Tibial nerve (tissue), 4 donors: Measurements from ENCODE around the gene CARD11. TPM values are rescaled to one million over a fixed set of nuclear protein-coding genes. Genes with fewer than 3 reads are reported as not detected.
A peak's percentile ranks its signal among the peaks of the same experiment; 100 is the strongest.

Experiments
- DNase-seq, 2 donors: peaks; one replicate each; pipeline ENCODE4 v3.0.0-alpha.2; 2019; ENCODE audit warnings: low spot score in 2 of 2
- H3K27ac ChIP-seq, 4 donors: fragments of 200-600 bp; sonication (generic) in 3 of 4; one replicate each; pipeline ENCODE4 v1.5.1; 2017 to 2019; ENCODE audit warnings: mild to moderate bottlenecking in 1 of 4
- H3K27me3 ChIP-seq, 2 donors: fragments of 200-600 bp; sonication (generic) in 1 of 2; one replicate each; pipeline versions ENCODE4 v1.5.1 to v1.6.0; 2017 to 2019
- H3K36me3 ChIP-seq, 3 donors: fragments of 200-600 bp; sonication (generic); one replicate each; pipeline ENCODE4 v1.5.1; 2018 to 2019
- H3K4me1 ChIP-seq, 4 donors: fragments of 200-600 bp; sonication (generic) in 3 of 4; one replicate each; pipeline ENCODE4 v1.5.1; 2017 to 2019
- H3K4me3 ChIP-seq, 4 donors: fragments of 200-600 bp; sonication (generic) in 3 of 4; one replicate each; pipeline ENCODE4 v1.5.1; 2017 to 2019; ENCODE audit warnings: mild to moderate bottlenecking in 1 of 4, moderate library complexity in 1 of 4
- H3K9me3 ChIP-seq, 4 donors: fragments of 200-600 bp; sonication (generic) in 3 of 4; one replicate each; pipeline ENCODE4 v1.5.1; 2017 to 2019
- EP300 ChIP-seq, 2 donors: sonication (generic); formaldehyde crosslinking; IDR thresholded peaks; one replicate each; pipeline ENCODE4 v1.6.1; 2017; ENCODE audit warnings: antibody characterized with exemption in 2 of 2, mild to moderate bottlenecking in 1 of 2
- POLR2A ChIP-seq, 2 donors: fragments of 450-650 bp; IDR thresholded peaks; one replicate each; pipeline ENCODE4 v1.6.1; 2017; ENCODE audit warnings: antibody characterized with exemption in 2 of 2, mild to moderate bottlenecking in 2 of 2, moderate library complexity in 2 of 2
- WGBS, 2 donors: methylation state at CpG; one replicate each; pipeline ENCODE4 v1.1.5; 2018; 5-methylcytosine and 5-hydroxymethylcytosine counted together
- total RNA-seq, 4 donors: library from RNA; depleted of rRNA; stranded (reverse); fragments of >200 nt; gene quantifications; one replicate each; pipeline ENCODE4 v1.1.0, GENCODE V29; 2016
- TF ChIP-seq, protein P1 (sequence below), 5 experiments: fragments of 200-600 bp in 3 of 5; fragments of 450-650 bp in 2 of 5; sonication (generic) in 3 of 5; IDR thresholded peaks; one replicate each; pipeline ENCODE4 v1.5.1; 2016 to 2019; ENCODE audit warnings: antibody characterized with exemption in 5 of 5, mild to moderate bottlenecking in 3 of 5, moderate library complexity in 2 of 5

Gene CARD11
- total RNA-seq, 4 donors from 2014 or later: 2.0 to 4.8 (median 3.1) TPM

DNA sequence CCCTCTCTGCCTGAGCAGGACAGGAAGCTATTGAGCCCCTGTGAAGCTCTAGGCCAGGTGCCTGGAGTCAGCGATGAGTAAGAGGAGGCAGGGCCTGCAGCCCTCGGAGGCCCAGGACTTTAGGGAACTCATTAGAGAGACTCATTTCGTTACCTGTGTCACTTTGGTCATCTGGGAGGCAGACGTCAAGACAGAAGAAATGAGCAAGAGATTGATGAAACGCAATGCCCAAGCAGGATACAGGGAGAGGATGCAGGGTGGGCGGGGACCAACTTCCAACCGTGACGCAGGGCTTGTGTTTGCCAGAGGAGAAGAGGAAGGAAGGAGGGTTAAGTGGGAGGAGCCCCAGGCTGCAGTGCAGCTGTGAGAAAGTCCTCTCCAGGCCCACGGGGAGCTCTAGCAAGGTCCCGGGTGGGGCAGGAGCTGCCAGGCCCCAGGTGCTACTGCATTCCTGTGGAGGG lies 173.2 kb downstream of the CARD11 start:
- Histone ChIP-seq H3K36me3 (no peaks in the 10 kb centered on the region), H3K4me3 (peak overlapping the region in 2 of 4 donors; percentile 6 to 9), H3K27me3 (no peaks in the 10 kb centered on the region), H3K4me1 (peaks cover 0 to 10% (median 0%) of the 10 kb centered on the region in 4 donors), H3K27ac (peak overlapping the region in 1 of 4 donors; percentile 26), H3K9me3 (no peaks in the 10 kb centered on the region)
- DNase-seq: peak in 1 of 2 donors; percentile 54
- TF ChIP-seq, protein P1, sequence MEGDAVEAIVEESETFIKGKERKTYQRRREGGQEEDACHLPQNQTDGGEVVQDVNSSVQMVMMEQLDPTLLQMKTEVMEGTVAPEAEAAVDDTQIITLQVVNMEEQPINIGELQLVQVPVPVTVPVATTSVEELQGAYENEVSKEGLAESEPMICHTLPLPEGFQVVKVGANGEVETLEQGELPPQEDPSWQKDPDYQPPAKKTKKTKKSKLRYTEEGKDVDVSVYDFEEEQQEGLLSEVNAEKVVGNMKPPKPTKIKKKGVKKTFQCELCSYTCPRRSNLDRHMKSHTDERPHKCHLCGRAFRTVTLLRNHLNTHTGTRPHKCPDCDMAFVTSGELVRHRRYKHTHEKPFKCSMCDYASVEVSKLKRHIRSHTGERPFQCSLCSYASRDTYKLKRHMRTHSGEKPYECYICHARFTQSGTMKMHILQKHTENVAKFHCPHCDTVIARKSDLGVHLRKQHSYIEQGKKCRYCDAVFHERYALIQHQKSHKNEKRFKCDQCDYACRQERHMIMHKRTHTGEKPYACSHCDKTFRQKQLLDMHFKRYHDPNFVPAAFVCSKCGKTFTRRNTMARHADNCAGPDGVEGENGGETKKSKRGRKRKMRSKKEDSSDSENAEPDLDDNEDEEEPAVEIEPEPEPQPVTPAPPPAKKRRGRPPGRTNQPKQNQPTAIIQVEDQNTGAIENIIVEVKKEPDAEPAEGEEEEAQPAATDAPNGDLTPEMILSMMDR (IDR thresholded peaks at IDR 0.05): no peak
- no peak for TF ChIP-seq POLR2A (IDR thresholded peaks at IDR 0.05)
- no peak for TF ChIP-seq EP300 (IDR thresholded peaks at IDR 0.05)
- WGBS, 2 donors: 18 to 26% methylated on average over 10 of the region's 10 CpGs

DNA sequence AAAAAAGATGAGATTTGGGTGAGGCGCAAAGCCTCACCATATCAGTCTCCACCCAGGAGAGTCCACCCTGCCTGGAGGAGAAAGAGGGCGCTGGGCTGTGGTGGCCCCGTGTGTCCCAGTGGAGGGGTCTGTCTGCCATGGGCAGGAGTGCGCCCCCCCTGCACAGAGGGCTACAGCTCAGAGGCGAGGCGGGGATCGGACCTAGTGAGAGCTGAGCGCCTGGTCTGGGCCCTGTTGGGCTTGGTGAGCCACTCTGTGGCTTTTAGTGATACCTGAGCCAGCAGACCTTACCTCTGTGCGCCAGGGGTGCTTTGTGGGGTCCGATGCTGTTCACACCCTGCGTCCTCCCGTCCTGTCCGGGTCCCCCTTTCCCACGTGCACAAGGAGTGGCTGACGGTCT lies 173.7 kb downstream of the CARD11 start:
- no peak for DNase-seq
- Histone ChIP-seq H3K4me1 (peaks cover 0 to 10% (median 2%) of the 10 kb centered on the region in 4 donors), H3K4me3 (peak overlapping the region in 2 of 4 donors; percentile 6 to 9), H3K36me3 (no peaks in the 10 kb centered on the region), H3K27ac (peak overlapping the region in 1 of 4 donors; percentile 26), H3K27me3 (no peaks in the 10 kb centered on the region), H3K9me3 (no peaks in the 10 kb centered on the region)
- TF ChIP-seq EP300 (IDR thresholded peaks at IDR 0.05) (no peak), POLR2A (IDR thresholded peaks at IDR 0.05) (no peak)
- TF ChIP-seq, protein P1 (IDR thresholded peaks at IDR 0.05): no peak
- WGBS, 2 donors: 78 to 89% methylated on average over 14 to 15 of the region's 15 CpGs

DNA sequence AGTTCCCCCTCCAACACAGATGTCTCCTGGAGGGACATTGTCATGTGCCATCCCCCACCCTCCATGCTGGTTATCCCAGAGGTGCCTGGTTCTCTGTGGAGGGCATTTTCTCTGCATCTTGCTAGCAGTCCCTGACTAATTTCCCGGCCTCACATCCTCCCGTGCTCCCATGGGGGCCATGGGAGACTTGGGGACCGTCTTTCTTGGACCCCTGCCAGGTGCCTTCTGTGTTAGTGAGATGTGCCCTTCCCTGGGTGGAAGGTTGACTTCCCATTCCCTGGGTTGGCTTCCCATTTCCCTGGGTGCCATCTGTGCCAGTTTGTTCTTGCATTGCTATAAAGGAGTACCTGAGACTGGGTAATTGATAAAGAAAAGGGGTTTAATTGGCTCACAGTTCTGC lies 177.1 kb downstream of the CARD11 start:
- peaks cover 0 to 29% (median 25%) of the 10 kb centered on the region in 4 donors for H3K4me1 ChIP-seq
- no peak for DNase-seq
- WGBS, 2 donors: 25 to 28% methylated on average over 3 of the region's 3 CpGs
- TF ChIP-seq, protein P1 (IDR thresholded peaks at IDR 0.05): no peak
- TF ChIP-seq EP300 (IDR thresholded peaks at IDR 0.05): no peak
- TF ChIP-seq POLR2A (IDR thresholded peaks at IDR 0.05): no peak
- no peak overlapping the region for H3K4me3 ChIP-seq
- no peaks in the 10 kb centered on the region for H3K36me3 ChIP-seq
- no peak overlapping the region for H3K27ac ChIP-seq
- H3K27me3 ChIP-seq: no peaks in the 10 kb centered on the region
- no peaks in the 10 kb centered on the region for H3K9me3 ChIP-seq

DNA sequence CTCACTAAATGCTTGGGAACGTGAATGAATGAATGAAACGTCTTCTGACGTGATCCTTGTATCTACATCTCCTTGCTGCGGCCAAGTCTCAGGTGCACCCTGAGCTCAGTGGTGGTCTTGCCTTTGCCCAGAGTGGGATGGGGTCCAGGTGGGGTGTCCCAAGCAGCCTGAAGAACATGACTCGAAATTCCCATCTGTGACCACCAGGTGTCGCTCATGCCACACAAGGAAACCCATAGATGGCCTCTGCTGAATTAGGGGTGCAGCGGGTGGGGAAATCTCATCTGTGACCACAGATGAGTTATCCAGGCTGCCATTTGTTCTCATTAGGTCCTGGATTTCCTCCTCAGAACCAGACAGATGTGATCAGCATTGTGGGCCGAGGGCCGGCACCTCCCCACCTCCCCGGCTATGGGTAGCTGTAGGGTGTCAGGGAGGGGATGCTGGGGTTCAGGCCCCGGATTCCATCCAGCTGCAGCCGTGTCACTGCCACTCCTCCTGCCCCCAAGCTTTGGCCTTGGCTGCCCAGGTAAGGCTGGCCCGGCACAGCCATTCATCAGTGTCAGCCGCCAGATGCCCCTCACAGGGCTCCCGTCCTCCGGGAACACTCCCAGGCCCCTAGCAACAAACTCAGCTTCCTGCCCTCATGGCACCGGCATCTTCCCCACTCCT lies 178.5 kb downstream of the CARD11 start:
- Histone ChIP-seq H3K27ac (peak overlapping the region in 1 of 4 donors; percentile 97), H3K4me1 (peaks cover 0 to 29% (median 20%) of the 10 kb centered on the region in 4 donors), H3K27me3 (no peaks in the 10 kb centered on the region), H3K4me3 (no peak overlapping the region), H3K36me3 (no peaks in the 10 kb centered on the region), H3K9me3 (no peaks in the 10 kb centered on the region)
- WGBS, 2 donors: 59% methylated on average over 17 of the region's 17 CpGs
- peak; percentile 60 to 85 for DNase-seq
- TF ChIP-seq, protein P1 (IDR thresholded peaks at IDR 0.05): peak; percentile 80 to 96 (median 89)
- no peak for TF ChIP-seq EP300 (IDR thresholded peaks at IDR 0.05)
- no peak for TF ChIP-seq POLR2A (IDR thresholded peaks at IDR 0.05)

DNA sequence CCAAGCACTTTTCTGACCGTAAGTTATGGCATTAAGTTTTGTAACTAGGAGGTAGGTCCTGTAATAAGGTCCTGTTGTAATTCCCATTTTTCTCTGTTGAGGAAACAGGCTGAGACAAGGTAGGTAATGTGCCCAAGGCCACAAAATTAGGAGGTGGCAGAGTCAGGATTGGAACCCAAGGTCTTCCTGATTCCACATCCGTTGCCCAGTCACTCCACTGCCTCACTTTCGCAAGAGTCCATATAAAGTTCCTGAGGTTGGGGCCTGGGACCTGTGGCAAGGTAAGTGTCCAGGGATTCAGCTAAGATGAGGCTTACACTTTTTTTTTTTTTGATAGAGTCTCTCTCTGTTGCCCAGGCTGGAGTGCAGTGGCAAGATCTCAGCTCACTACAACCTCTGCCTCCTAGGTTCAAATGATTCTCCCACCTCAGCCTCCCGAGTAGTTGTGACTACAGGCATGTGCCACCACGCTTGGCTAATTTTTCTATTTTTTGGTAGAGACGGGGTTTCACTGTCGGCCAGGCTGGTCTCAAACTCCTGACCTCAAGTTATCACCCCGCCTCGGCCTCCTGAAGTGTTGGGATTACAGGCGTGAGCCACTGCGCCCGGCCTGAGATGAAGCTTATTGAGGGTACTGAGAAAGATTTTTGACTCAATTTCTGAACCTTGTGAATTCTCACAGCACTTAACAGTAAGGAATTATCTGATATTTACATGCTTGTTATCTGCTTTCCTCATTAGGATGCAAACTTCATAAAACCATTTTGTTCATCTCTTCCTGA lies 179.3 kb downstream of the CARD11 start:
- Histone ChIP-seq H3K4me3 (peak overlapping the region in 3 of 4 donors; percentile 3 to 39 (median 19)), H3K9me3 (no peaks in the 10 kb centered on the region)
- WGBS, 2 donors: 87% methylated on average over 12 of the region's 12 CpGs

More for the DNA sequence above, 179.3 kb downstream of the CARD11 start:
- TF ChIP-seq, protein P1 (IDR thresholded peaks at IDR 0.05): no peak
- no peak for TF ChIP-seq EP300 (IDR thresholded peaks at IDR 0.05)
- no peak for TF ChIP-seq POLR2A (IDR thresholded peaks at IDR 0.05)
- Histone ChIP-seq H3K36me3 (no peaks in the 10 kb centered on the region), H3K27me3 (no peaks in the 10 kb centered on the region), H3K4me1 (peaks cover 0 to 29% (median 20%) of the 10 kb centered on the region in 4 donors), H3K27ac (peak overlapping the region; percentile 61 to 97 (median 86))
- DNase-seq: no peak
